ENCODE results near the gene KCNN1. TPM values are rescaled to one million over a fixed set of nuclear protein-coding genes. Genes with fewer than 3 reads are reported as not detected.

Gene KCNN1
- total and polyA plus RNA-seq, 2 of the 13 experiments (the other 11 are each of a cell fraction or from before 2014, with no cell fraction given), result 0.04 TPM; not detected in 1

GRCh38 chr19:18029617-18030338 is 62.9 kb downstream of the KCNN1 start (continued):
- TF ChIP-seq CSRNP2 (CRISPR knock-in tag; conservative IDR thresholded peaks at IDR 0.05; ENCODE audit: low read depth) (no peak), KLF12 (CRISPR knock-in tag; IDR thresholded peaks at IDR 0.05; ENCODE audit: borderline replicate concordance) (no peak), PCBP2 (optimal IDR thresholded peaks at IDR 0.05; ENCODE audit: low read depth, low read length, poor library complexity, severe bottlenecking) (no peak), ZBTB1 (CRISPR knock-in tag; IDR thresholded peaks at IDR 0.05; ENCODE audit: borderline replicate concordance) (no peak), ZNF18 (CRISPR knock-in tag; IDR thresholded peaks at IDR 0.05; ENCODE audit: insufficient replicate concordance) (no peak), ZNF530 (CRISPR knock-in tag; IDR thresholded peaks at IDR 0.05; ENCODE audit: low read depth) (no peak), NFKBIZ (CRISPR knock-in tag; IDR thresholded peaks at IDR 0.05) (no peak), ZNF329 (CRISPR knock-in tag; IDR thresholded peaks at IDR 0.05; ENCODE audit: low read depth) (no peak), PRMT3 (CRISPR knock-in tag; IDR thresholded peaks at IDR 0.05; ENCODE audit: borderline replicate concordance, low read depth) (no peak), ZNF629 (CRISPR knock-in tag; conservative IDR thresholded peaks at IDR 0.05) (peak; percentile 77), GRHL1 (CRISPR knock-in tag; conservative IDR thresholded peaks at IDR 0.05) (no peak), GTF2F1 (IDR thresholded peaks at IDR 0.05; ENCODE audit: low read length) (no peak), NAIF1 (CRISPR knock-in tag; IDR thresholded peaks at IDR 0.05; ENCODE audit: borderline replicate concordance) (no peak), MEF2D (CRISPR knock-in tag; IDR thresholded peaks at IDR 0.05) (no peak), PRPF4 (IDR thresholded peaks at IDR 0.05; ENCODE audit: low read depth, low read length, poor library complexity, severe bottlenecking) (no peak), ZFP1 (CRISPR knock-in tag; IDR thresholded peaks at IDR 0.05) (no peak), ZNF20 (CRISPR knock-in tag; IDR thresholded peaks at IDR 0.05) (no peak)
- TF ChIP-seq, protein P1, sequence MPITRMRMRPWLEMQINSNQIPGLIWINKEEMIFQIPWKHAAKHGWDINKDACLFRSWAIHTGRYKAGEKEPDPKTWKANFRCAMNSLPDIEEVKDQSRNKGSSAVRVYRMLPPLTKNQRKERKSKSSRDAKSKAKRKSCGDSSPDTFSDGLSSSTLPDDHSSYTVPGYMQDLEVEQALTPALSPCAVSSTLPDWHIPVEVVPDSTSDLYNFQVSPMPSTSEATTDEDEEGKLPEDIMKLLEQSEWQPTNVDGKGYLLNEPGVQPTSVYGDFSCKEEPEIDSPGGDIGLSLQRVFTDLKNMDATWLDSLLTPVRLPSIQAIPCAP (CRISPR knock-in tag; IDR thresholded peaks at IDR 0.05; ENCODE audit: low read depth), result no peak
- TF ChIP-seq, protein P2, sequence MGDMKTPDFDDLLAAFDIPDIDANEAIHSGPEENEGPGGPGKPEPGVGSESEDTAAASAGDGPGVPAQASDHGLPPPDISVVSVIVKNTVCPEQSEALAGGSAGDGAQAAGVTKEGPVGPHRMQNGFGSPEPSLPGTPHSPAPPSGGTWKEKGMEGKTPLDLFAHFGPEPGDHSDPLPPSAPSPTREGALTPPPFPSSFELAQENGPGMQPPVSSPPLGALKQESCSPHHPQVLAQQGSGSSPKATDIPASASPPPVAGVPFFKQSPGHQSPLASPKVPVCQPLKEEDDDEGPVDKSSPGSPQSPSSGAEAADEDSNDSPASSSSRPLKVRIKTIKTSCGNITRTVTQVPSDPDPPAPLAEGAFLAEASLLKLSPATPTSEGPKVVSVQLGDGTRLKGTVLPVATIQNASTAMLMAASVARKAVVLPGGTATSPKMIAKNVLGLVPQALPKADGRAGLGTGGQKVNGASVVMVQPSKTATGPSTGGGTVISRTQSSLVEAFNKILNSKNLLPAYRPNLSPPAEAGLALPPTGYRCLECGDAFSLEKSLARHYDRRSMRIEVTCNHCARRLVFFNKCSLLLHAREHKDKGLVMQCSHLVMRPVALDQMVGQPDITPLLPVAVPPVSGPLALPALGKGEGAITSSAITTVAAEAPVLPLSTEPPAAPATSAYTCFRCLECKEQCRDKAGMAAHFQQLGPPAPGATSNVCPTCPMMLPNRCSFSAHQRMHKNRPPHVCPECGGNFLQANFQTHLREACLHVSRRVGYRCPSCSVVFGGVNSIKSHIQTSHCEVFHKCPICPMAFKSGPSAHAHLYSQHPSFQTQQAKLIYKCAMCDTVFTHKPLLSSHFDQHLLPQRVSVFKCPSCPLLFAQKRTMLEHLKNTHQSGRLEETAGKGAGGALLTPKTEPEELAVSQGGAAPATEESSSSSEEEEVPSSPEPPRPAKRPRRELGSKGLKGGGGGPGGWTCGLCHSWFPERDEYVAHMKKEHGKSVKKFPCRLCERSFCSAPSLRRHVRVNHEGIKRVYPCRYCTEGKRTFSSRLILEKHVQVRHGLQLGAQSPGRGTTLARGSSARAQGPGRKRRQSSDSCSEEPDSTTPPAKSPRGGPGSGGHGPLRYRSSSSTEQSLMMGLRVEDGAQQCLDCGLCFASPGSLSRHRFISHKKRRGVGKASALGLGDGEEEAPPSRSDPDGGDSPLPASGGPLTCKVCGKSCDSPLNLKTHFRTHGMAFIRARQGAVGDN (CRISPR knock-in tag; IDR thresholded peaks at IDR 0.05), result no peak
